OCI-LY1 (cell line): Measurements from ENCODE around the gene ZACN.

ENCODE experiments used
- H2AFZ ChIP-seq: fragments of 200-600 bp; sonication (generic), shearing (Covaris generic); 2 replicates; pipeline ENCODE4 v1.6.0; 2014; ENCODE audit warnings: antibody characterized with exemption, mild to moderate bottlenecking, low read length
- H3F3A ChIP-seq: fragments of 200-600 bp; sonication (generic), shearing (Covaris generic); 2 replicates; pipeline ENCODE4 v1.6.0; 2014; ENCODE audit warnings: mild to moderate bottlenecking, antibody characterized with exemption, low read length, moderate library complexity; ENCODE audit not compliant: insufficient read depth
- H3K27ac ChIP-seq: fragments of 200-600 bp; sonication (generic); 2 replicates; pipeline ENCODE4 v1.5.1; 2014; ENCODE audit warnings: low read length, mixed run types, mild to moderate bottlenecking, low read depth; ENCODE audit not compliant: poor library complexity, severe bottlenecking
- H3K27me3 ChIP-seq: fragments of 200-600 bp; sonication (generic); 2 replicates; pipeline ENCODE4 v1.6.0; 2014; ENCODE audit warnings: antibody characterized with exemption, mild to moderate bottlenecking, low read length, moderate library complexity; ENCODE audit not compliant: insufficient read depth
- H3K36me3 ChIP-seq: fragments of 200-600 bp; sonication (generic); 2 replicates; pipeline ENCODE4 v1.6.1; 2014; ENCODE audit warnings: mild to moderate bottlenecking, antibody characterized with exemption, low read length, moderate library complexity, mixed read lengths; ENCODE audit not compliant: insufficient read depth
- H3K4me1 ChIP-seq: fragments of 200-600 bp; sonication (generic); 2 replicates; pipeline ENCODE4 v1.5.1; 2014; ENCODE audit warnings: mild to moderate bottlenecking, low read length, moderate library complexity; ENCODE audit not compliant: insufficient read depth, severe bottlenecking
- H3K4me2 ChIP-seq: fragments of 200-600 bp; sonication (generic), shearing (Covaris generic); 2 replicates; pipeline ENCODE4 v1.6.1; 2014; ENCODE audit warnings: low read length
- H3K4me3 ChIP-seq: fragments of 200-600 bp; sonication (generic); 2 replicates; pipeline ENCODE4 v1.5.1; 2014; ENCODE audit warnings: low read length, low read depth, mild to moderate bottlenecking, mixed read lengths; ENCODE audit not compliant: poor library complexity, severe bottlenecking
- H3K79me2 ChIP-seq: fragments of 200-600 bp; shearing (Covaris generic); 2 replicates; pipeline ENCODE4 v1.6.1; 2016; ENCODE audit warnings: mixed run types, low read length, mixed read lengths; ENCODE audit not compliant: insufficient read depth
- H3K9ac ChIP-seq: fragments of 200-600 bp; sonication (generic), shearing (Covaris generic); 2 replicates; pipeline ENCODE4 v1.6.1; 2014; ENCODE audit warnings: mild to moderate bottlenecking, low read length, mixed read lengths
- H3K9me2 ChIP-seq: fragments of 200-600 bp; sonication (generic), shearing (Covaris generic); 2 replicates; pipeline ENCODE4 v1.6.1; 2014; ENCODE audit warnings: low read depth, mild to moderate bottlenecking, low read length, mixed read lengths
- H3K9me3 ChIP-seq: fragments of 200-600 bp; shearing (Covaris generic); 2 replicates; pipeline ENCODE4 v1.6.1; 2014; ENCODE audit warnings: low read length, mixed read lengths
- H4K20me1 ChIP-seq: fragments of 200-600 bp; sonication (generic), shearing (Covaris generic); 2 replicates; pipeline ENCODE4 v1.6.0; 2016; ENCODE audit warnings: mild to moderate bottlenecking, low read length; ENCODE audit not compliant: insufficient read depth
- EZH2 ChIP-seq: fragments of 200-600 bp; sonication (generic), shearing (Covaris generic); IDR thresholded peaks from 2 replicates; pipeline ENCODE4 v1.8.0; 2017; ENCODE audit warnings: borderline replicate concordance, mixed run types, mild to moderate bottlenecking, antibody characterized with exemption, low read length, moderate library complexity, mixed read lengths
- TF ChIP-seq, protein P1 (sequence below): fragments of 200-600 bp; sonication (generic), shearing (Covaris generic); IDR thresholded peaks from 2 replicates; pipeline ENCODE4 v1.5.1; 2017; ENCODE audit warnings: mild to moderate bottlenecking, antibody characterized with exemption, low read length, moderate library complexity, mixed read lengths

Gene ZACN

GRCh38 chr17:76079956-76080767 lies 1.2 kb downstream of the ZACN start:
- no peak overlapping the region for H3K4me3 ChIP-seq
- no peaks in the 10 kb centered on the region for H3K9me3 ChIP-seq
- no peaks in the 10 kb centered on the region for H3K9me2 ChIP-seq
- H2AFZ ChIP-seq, result no peak overlapping the region
- peaks cover 29% of the 10 kb centered on the region for H3K36me3 ChIP-seq
- H3K4me1 ChIP-seq, result no peaks in the 10 kb centered on the region
- no peaks in the 10 kb centered on the region for H3K79me2 ChIP-seq
- H3K27me3 ChIP-seq, result peaks cover 14% of the 10 kb centered on the region
- no peak overlapping the region for H3K4me2 ChIP-seq
- no peak overlapping the region for H3K9ac ChIP-seq
- no peaks in the 10 kb centered on the region for H4K20me1 ChIP-seq
- TF ChIP-seq EZH2, result no peak
- TF ChIP-seq, protein P1, sequence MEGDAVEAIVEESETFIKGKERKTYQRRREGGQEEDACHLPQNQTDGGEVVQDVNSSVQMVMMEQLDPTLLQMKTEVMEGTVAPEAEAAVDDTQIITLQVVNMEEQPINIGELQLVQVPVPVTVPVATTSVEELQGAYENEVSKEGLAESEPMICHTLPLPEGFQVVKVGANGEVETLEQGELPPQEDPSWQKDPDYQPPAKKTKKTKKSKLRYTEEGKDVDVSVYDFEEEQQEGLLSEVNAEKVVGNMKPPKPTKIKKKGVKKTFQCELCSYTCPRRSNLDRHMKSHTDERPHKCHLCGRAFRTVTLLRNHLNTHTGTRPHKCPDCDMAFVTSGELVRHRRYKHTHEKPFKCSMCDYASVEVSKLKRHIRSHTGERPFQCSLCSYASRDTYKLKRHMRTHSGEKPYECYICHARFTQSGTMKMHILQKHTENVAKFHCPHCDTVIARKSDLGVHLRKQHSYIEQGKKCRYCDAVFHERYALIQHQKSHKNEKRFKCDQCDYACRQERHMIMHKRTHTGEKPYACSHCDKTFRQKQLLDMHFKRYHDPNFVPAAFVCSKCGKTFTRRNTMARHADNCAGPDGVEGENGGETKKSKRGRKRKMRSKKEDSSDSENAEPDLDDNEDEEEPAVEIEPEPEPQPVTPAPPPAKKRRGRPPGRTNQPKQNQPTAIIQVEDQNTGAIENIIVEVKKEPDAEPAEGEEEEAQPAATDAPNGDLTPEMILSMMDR, result no peak
- no peak overlapping the region for H3K27ac ChIP-seq
- no peaks in the 10 kb centered on the region for H3F3A ChIP-seq

- Histone ChIP-seq H3K9me2 (no peaks in the 10 kb centered on the region), H3K27ac (no peak overlapping the region), H3K79me2 (no peaks in the 10 kb centered on the region), H3K36me3 (peaks cover 35% of the 10 kb centered on the region), H2AFZ (no peak overlapping the region), H3K4me2 (no peak overlapping the region), H3K4me1 (no peaks in the 10 kb centered on the region), H3F3A (no peaks in the 10 kb centered on the region), H3K27me3 (peaks cover 14% of the 10 kb centered on the region), H3K9ac (no peak overlapping the region), H4K20me1 (no peaks in the 10 kb centered on the region), H3K9me3 (no peaks in the 10 kb centered on the region), H3K4me3 (no peak overlapping the region)
- TF ChIP-seq, protein P1, result no peak
- no peak for TF ChIP-seq EZH2
These were observed 1.8 kb downstream of the ZACN start for GRCh38 chr17:76080768-76081287.

GRCh38 chr17:76081295-76082210 lies 2.6 kb downstream of the ZACN start:
- Histone ChIP-seq H3K36me3 (peaks cover 38% of the 10 kb centered on the region), H3K4me2 (no peak overlapping the region), H3K9ac (no peak overlapping the region), H3F3A (no peaks in the 10 kb centered on the region), H3K4me3 (no peak overlapping the region), H3K9me3 (no peaks in the 10 kb centered on the region), H3K4me1 (no peaks in the 10 kb centered on the region), H3K27me3 (peaks cover 14% of the 10 kb centered on the region), H2AFZ (no peak overlapping the region), H4K20me1 (no peaks in the 10 kb centered on the region), H3K27ac (no peak overlapping the region), H3K79me2 (no peaks in the 10 kb centered on the region), H3K9me2 (no peaks in the 10 kb centered on the region)
- TF ChIP-seq EZH2, result no peak
- TF ChIP-seq, protein P1, result no peak
